HEK293T (cell line): ENCODE data around the gene KLF2.

Experiments
- CTCF ChIA-PET: fragments of 350-600 bp; formaldehyde crosslinking; extraction: SDS; loops from one replicate; lab custom pipeline; 2021; ENCODE audit warnings: antibody characterized with exemption, inconsistent platforms; lab: Yijun Ruan, JAX
- POLR2A ChIA-PET: fragments of 350-600 bp; formaldehyde crosslinking; extraction: SDS; loops from one replicate; lab custom pipeline; 2020; ENCODE audit warnings: antibody characterized with exemption, inconsistent platforms; lab: Yijun Ruan, JAX
- DNase-seq: peaks from one replicate; pipeline ENCODE4 v3.0.0; 2012; ENCODE audit warnings: mixed read lengths; ENCODE audit errors: extremely low spot score
- ARNT ChIP-seq: fragments of 450-650 bp; IDR thresholded peaks from 2 replicates; pipeline ENCODE4 v1.6.1; 2017; ENCODE audit warnings: mild to moderate bottlenecking
- BHLHE40 ChIP-seq: fragments of 450-650 bp; IDR thresholded peaks from 2 replicates; pipeline ENCODE4 v1.6.1; 2016; ENCODE audit warnings: mild to moderate bottlenecking, moderate library complexity, borderline replicate concordance
- CTBP1 ChIP-seq: fragments of 450-650 bp; IDR thresholded peaks from 2 replicates; pipeline ENCODE4 v1.6.1; 2016; ENCODE audit warnings: borderline replicate concordance
- ELF4 ChIP-seq: fragments of 450-650 bp; IDR thresholded peaks from 2 replicates; pipeline ENCODE4 v1.6.1; 2017; ENCODE audit warnings: antibody characterized with exemption
- FOXA1 ChIP-seq: fragments of 450-650 bp; IDR thresholded peaks from 2 replicates; pipeline ENCODE4 v1.6.1; 2016; ENCODE audit warnings: mild to moderate bottlenecking
- FOXK2 ChIP-seq: fragments of 450-650 bp; IDR thresholded peaks from 2 replicates; pipeline ENCODE4 v1.6.1; 2016; ENCODE audit warnings: mild to moderate bottlenecking
- FOXM1 ChIP-seq: fragments of 450-650 bp; IDR thresholded peaks from 2 replicates; pipeline ENCODE4 v1.6.1; 2017; ENCODE audit warnings: mild to moderate bottlenecking, borderline replicate concordance
- HDGF ChIP-seq: fragments of 450-650 bp; IDR thresholded peaks from 2 replicates; pipeline ENCODE4 v1.6.1; 2017; ENCODE audit warnings: antibody characterized with exemption, borderline replicate concordance
- L3MBTL2 ChIP-seq: fragments of 450-650 bp; conservative IDR thresholded peaks from 2 replicates; pipeline ENCODE4 v1.6.1; 2016; ENCODE audit warnings: mild to moderate bottlenecking
- LEF1 ChIP-seq: fragments of 450-650 bp; IDR thresholded peaks from 2 replicates; pipeline ENCODE4 v1.6.1; 2017; ENCODE audit warnings: mild to moderate bottlenecking, borderline replicate concordance
- NFRKB ChIP-seq: fragments of 450-650 bp; IDR thresholded peaks from 2 replicates; pipeline ENCODE4 v1.6.1; 2016; ENCODE audit warnings: mild to moderate bottlenecking, moderate library complexity
- SP1 ChIP-seq: fragments of 450-650 bp; IDR thresholded peaks from 2 replicates; pipeline ENCODE4 v1.6.1; 2017
- SUZ12 ChIP-seq: fragments of 450-650 bp; IDR thresholded peaks from 2 replicates; pipeline ENCODE4 v1.6.1; 2016; ENCODE audit warnings: mild to moderate bottlenecking
- TARDBP ChIP-seq: fragments of 450-650 bp; IDR thresholded peaks from 2 replicates; pipeline ENCODE4 v1.6.1; 2016
- ZNF384 ChIP-seq: fragments of 450-650 bp; IDR thresholded peaks from 2 replicates; pipeline ENCODE4 v1.6.1; 2016
- TF ChIP-seq, protein P1 (sequence below): fragments of 450-650 bp; IDR thresholded peaks from 2 replicates; pipeline ENCODE4 v1.6.1; 2016

KLF2 gene

DNA sequence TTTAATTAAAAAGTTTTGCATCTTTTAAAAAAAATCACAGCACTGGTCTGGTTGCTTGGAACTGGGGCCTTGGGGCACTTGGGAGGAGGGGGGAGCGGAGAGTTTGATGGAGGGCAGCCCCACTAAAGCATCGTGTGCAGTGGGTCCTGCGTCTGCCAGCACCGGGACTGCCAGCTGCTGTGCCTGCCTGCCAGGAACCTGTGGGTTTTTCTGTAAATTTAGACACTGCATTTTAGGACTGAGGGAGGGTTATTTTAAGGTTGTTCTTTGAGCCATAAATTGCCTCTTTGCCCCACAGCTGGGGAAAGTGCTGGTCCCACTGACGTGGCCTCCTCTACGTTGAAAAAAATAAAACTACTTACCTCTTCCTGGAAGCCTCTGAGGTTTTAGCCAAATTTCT, 2.9 kb downstream of the KLF2 start:
- ChIA-PET POLR2A (no interaction called here), CTCF (no interaction called here)
- no peak for TF ChIP-seq ARNT
- no peak for TF ChIP-seq SP1
- no peak for TF ChIP-seq ELF4
- no peak for TF ChIP-seq FOXK2
- TF ChIP-seq LEF1 = no peak
- no peak for DNase-seq

DNA sequence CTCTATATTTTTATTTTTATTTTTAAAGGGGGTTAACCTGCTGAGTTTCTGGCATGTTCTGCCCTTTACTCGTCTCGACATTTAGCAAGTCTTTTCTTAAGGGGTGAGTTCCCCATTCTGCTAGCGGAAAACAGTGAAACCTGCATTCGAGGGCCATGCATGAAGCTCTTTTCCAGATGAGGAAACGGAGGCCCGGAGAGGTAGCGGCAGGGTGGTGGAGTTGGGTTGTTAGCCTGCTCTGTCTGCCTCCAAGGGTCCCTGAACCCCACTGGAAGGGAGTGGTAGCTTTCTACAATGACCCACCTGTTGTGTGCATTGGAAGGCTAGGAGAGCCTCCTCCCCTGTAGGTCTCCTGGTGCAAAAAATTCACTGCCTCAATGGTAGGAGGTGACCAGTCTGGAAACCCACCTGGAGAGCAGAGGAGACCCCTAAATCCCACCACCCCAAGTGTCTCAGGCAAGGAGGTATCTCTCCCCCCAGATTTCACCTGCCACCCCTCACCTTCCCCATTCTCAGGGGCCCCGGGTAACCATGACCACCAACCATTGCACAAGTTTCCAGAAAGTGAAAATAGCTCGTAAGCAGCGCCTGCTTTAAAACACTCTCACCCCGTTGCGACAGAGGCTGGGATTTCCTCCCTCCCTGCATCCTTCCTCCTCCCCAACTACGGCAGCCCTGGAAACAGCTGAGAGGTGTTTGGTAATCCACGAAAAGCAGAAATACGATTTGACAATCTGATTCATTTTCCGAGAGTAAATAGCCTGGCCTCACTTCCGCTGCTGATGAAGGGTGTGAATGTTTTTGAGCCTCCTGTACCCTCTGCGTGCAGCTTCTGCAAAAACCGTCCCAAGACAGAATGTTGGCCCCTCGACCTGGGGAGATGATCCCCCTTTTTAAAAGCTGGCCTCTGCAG, 3.5 kb downstream of the KLF2 start:
- ChIA-PET POLR2A (interaction anchor here (0.6 kb wide), 1 partner anchor 14 kb away, joined by 3 read pairs; no protein-coding TSS in a partner anchor), CTCF (interaction anchor here (0.6 to 1.0 kb wide), 3 partner anchors 12 to 575 kb away, joined by 3 to 6 read pairs (median 3); no protein-coding TSS in a partner anchor)
- no peak for DNase-seq
- TF ChIP-seq SP1 (no peak), TARDBP (no peak), SUZ12 (no peak), FOXK2 (no peak), FOXA1 (no peak), BHLHE40 (no peak), NFRKB (no peak), ARNT (no peak), HDGF (no peak), LEF1 (no peak)

DNA sequence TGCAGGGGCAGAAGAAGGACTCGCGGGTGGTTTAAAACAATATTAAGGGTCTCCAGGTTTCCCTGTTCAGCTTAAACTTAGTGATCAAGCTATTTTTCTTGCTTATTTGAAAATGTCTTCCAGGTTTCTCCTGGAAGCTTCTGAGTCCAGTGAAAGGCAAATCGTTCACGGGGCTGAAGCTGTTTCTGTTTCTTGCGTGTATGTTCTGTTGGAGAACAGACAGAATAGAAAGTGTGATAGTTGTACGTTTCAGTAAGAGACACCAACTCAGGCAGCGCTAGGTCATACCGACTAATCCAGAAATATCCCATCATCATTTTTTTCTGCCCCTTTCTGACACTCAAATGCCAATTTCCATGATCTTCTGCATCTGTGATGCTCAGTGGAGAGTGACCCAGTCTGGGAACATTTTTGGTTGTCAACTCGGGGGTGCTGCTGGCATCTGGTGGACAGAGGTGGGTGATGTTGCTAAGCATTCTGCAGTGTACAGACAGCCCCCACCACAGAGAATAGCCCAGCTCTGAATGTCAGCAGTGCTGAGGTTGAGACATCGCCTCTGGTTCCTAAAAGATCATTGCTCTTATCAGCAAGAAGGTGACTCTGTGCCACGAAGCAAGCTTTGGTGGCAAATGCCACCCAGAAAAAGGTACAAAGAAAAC, 4.3 kb downstream of the KLF2 start:
- TF ChIP-seq FOXM1 = no peak
- no peak for TF ChIP-seq HDGF
- no peak for TF ChIP-seq SUZ12
- TF ChIP-seq, protein P1, sequence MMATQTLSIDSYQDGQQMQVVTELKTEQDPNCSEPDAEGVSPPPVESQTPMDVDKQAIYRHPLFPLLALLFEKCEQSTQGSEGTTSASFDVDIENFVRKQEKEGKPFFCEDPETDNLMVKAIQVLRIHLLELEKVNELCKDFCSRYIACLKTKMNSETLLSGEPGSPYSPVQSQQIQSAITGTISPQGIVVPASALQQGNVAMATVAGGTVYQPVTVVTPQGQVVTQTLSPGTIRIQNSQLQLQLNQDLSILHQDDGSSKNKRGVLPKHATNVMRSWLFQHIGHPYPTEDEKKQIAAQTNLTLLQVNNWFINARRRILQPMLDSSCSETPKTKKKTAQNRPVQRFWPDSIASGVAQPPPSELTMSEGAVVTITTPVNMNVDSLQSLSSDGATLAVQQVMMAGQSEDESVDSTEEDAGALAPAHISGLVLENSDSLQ = no peak
- DNase-seq = no peak
- POLR2A ChIA-PET = interaction anchor here (0.6 kb wide), 1 partner anchor 14 kb away, joined by 3 read pairs; no protein-coding TSS in a partner anchor

DNA sequence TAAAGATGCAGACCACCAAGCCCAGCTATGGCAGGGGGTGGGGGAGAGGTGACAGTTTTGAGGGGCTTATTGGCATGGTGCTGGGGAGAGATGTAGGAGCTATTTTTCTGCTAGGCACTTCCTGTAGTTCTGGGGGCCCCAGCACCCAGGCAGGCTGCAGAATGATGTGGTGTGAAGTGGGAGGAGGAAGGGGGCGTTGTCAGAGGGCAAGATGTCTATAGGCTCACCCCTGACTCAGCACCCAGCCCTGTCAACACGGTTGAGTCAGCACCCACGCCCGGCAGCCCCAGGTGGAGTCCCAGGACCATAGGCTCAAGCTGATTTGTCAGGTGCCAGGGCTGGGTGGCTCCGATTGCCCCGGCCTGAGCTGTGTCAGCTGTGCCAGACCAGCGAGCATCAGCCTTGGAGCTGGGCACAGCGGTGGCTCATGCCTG, 5.8 kb downstream of the KLF2 start:
- TF ChIP-seq SP1 = no peak
- no peak for TF ChIP-seq FOXA1
- no peak for TF ChIP-seq TARDBP
- TF ChIP-seq, protein P1 = no peak
- no peak for TF ChIP-seq CTBP1
- no peak for TF ChIP-seq HDGF
- TF ChIP-seq ELF4 = no peak
- TF ChIP-seq BHLHE40 = no peak
- no peak for TF ChIP-seq LEF1
- no peak for TF ChIP-seq NFRKB
- no peak for TF ChIP-seq SUZ12
- no peak for TF ChIP-seq ZNF384
- TF ChIP-seq ARNT = no peak
- no peak for TF ChIP-seq FOXM1
- TF ChIP-seq L3MBTL2 = no peak
- no peak for TF ChIP-seq FOXK2
- CTCF ChIA-PET = no interaction called here
- no peak for DNase-seq
- POLR2A ChIA-PET = interaction anchor here (0.7 kb wide), 1 partner anchor 10 kb away, joined by 3 read pairs; no protein-coding TSS in a partner anchor

More for the DNA sequence above, 4.3 kb downstream of the KLF2 start:
- CTCF ChIA-PET = interaction anchor here (0.6 to 1.0 kb wide), 3 partner anchors 13 to 576 kb away, joined by 3 to 6 read pairs (median 3); no protein-coding TSS in a partner anchor

DNA sequence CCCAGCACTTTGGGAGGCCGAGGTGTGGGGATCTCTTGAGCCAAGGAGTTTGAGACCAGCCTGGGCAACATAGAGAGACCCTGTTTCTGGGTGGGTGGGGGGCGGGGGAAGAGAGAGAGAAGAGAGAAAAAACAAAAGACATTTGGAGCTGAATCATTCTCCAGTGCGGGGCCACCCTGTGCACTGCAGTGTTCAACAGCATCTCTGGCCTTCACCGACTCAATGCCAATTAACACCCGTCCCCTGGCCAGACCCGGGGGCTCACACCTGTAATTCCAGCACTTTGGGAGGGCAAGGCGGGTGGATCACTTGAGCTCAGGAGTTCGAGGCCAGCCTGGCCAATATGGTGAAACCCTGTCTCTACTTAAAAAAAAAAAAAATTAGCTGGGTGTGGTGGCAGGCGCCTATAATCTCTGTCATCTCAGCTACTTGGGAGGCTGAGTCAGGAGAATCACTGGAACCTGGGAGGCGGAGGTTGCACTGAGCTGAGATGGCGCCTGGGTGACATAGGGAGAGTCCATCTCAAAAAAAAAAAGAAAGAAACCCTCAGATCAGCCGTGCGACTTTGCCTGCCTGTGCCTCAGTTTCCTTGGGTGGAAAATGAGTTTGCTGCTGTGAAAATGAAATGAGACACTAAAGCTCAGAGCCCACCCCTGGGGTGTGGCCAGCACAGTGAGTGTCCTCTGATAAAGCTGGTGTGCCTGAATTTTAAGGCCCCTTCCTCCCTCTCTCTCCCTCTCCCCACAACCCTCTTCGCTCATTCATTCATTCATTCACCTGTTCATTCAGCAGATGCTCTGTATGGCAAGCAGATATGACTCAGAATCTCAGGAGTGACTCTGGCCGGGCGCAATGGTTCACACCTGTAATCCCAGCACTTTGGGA, 6.4 kb downstream of the KLF2 start:
- POLR2A ChIA-PET = interaction anchor here (0.7 kb wide), 1 partner anchor 9 kb away, joined by 3 read pairs; no protein-coding TSS in a partner anchor
- CTCF ChIA-PET = no interaction called here
- TF ChIP-seq ARNT (no peak), ELF4 (no peak), SP1 (no peak), FOXA1 (no peak), ZNF384 (no peak), BHLHE40 (no peak), LEF1 (no peak), NFRKB (no peak), FOXK2 (no peak), CTBP1 (no peak)
- TF ChIP-seq, protein P1 = no peak
- DNase-seq = no peak
